Thyroid gland (tissue), 4 donors: ENCODE measurements around the gene MR1. TPM values are rescaled to one million over a fixed set of nuclear protein-coding genes. Genes with fewer than 3 reads are reported as not detected.

Experiments
- DNase-seq, 2 donors: peaks; one replicate each; pipeline ENCODE4 v3.0.0-alpha.2; 2019
- H3K27ac ChIP-seq, 3 donors: fragments of 200-600 bp; sonication (generic); 1 replicate in 2 of 3; 2 replicates in 1 of 3; pipeline ENCODE4 v1.5.1; 2016 to 2019; ENCODE audit warnings: mild to moderate bottlenecking in 1 of 3, moderate library complexity in 1 of 3
- H3K27me3 ChIP-seq: fragments of 200-600 bp; sonication (generic); one replicate; pipeline ENCODE4 v1.5.1; 2019
- H3K36me3 ChIP-seq, 2 donors: fragments of 200-600 bp; sonication (generic); one replicate each; pipeline ENCODE4 v1.5.1; 2016 to 2019
- H3K4me1 ChIP-seq, 2 donors: fragments of 200-600 bp; sonication (generic); one replicate each; pipeline ENCODE4 v1.5.1; 2017 to 2019
- H3K4me3 ChIP-seq, 3 donors: fragments of 200-600 bp; sonication (generic); replicated peaks in 1 of 3; 1 replicate in 2 of 3; 2 replicates in 1 of 3; pipeline ENCODE4 v1.5.1; 2016; ENCODE audit warnings: mild to moderate bottlenecking in 1 of 3
- H3K9me3 ChIP-seq: fragments of 200-600 bp; sonication (generic); one replicate; pipeline ENCODE4 v1.5.1; 2017
- CTCF ChIP-seq, 6 experiments: fragments of 200-600 bp in 3 of 6; fragments of 450-650 bp in 3 of 6; sonication (generic) in 3 of 6; IDR thresholded peaks; one replicate each; pipeline ENCODE4 v1.5.1; 2016 to 2019; ENCODE audit warnings: antibody characterized with exemption in 6 of 6, mild to moderate bottlenecking in 2 of 6, inconsistent platforms in 1 of 6, moderate library complexity in 1 of 6
- POLR2A ChIP-seq, 2 donors: fragments of 450-650 bp; IDR thresholded peaks; one replicate each; pipeline ENCODE4 v1.6.1; 2017; ENCODE audit warnings: antibody characterized with exemption in 2 of 2, mild to moderate bottlenecking in 2 of 2, moderate library complexity in 1 of 2
- WGBS, 2 donors: methylation state at CpG; one replicate each; pipeline ENCODE4 v1.1.5; 2017; 5-methylcytosine and 5-hydroxymethylcytosine counted together
- intact Hi-C: fragments of 100-400 bp; cut with DNase I; formaldehyde crosslinking; loops from one replicate; pipeline ENCODE4 v1.15.1; 2023
- total RNA-seq, 4 donors: library from RNA; depleted of rRNA; stranded (reverse); fragments of >200 nt; gene quantifications; one replicate each; pipeline ENCODE4 v1.2.3, GENCODE V29; 2016

Gene MR1
- total RNA-seq, 4 donors from 2014 or later = 21.9 to 32.2 (median 25.2) TPM

GRCh38 chr1:181012203-181012745 lies 21.5 kb upstream of the MR1 start:
- TF ChIP-seq POLR2A (IDR thresholded peaks at IDR 0.05) = no peak
- no peak for TF ChIP-seq CTCF (IDR thresholded peaks at IDR 0.05)
- no peak for DNase-seq
- Histone ChIP-seq H3K27ac (peak overlapping the region; percentile 62 to 92 (median 77)), H3K4me3 (no peak overlapping the region), H3K4me1 (peaks cover 35 to 44% of the 10 kb centered on the region in 2 donors), H3K36me3 (no peaks in the 10 kb centered on the region), H3K9me3 (no peaks in the 10 kb centered on the region), H3K27me3 (no peaks in the 10 kb centered on the region)
- WGBS, 2 donors = 89 to 90% methylated on average over 4 of the region's 4 CpGs
- intact Hi-C loops = no loop called here

- intact Hi-C loops = no loop called here
- no peak for TF ChIP-seq POLR2A (IDR thresholded peaks at IDR 0.05)
- TF ChIP-seq CTCF (IDR thresholded peaks at IDR 0.05) = no peak
- H3K4me1 ChIP-seq = peaks cover 35 to 44% of the 10 kb centered on the region in 2 donors
- DNase-seq = no peak
- WGBS, 2 donors = 76 to 87% methylated on average over 5 of the region's 5 CpGs
- H3K9me3 ChIP-seq = no peaks in the 10 kb centered on the region
- H3K27me3 ChIP-seq = no peaks in the 10 kb centered on the region
- no peak overlapping the region for H3K4me3 ChIP-seq
- H3K36me3 ChIP-seq = no peaks in the 10 kb centered on the region
- peak overlapping the region in 1 of 3 donors; percentile 92 for H3K27ac ChIP-seq
These were observed 20.6 kb upstream of the MR1 start for GRCh38 chr1:181013144-181013543.

- TF ChIP-seq CTCF (IDR thresholded peaks at IDR 0.05) = no peak
- TF ChIP-seq POLR2A (IDR thresholded peaks at IDR 0.05) = no peak
- H3K36me3 ChIP-seq = no peaks in the 10 kb centered on the region
- intact Hi-C loops = no loop called here
- no peaks in the 10 kb centered on the region for H3K27me3 ChIP-seq
- WGBS, 2 donors = 84 to 86% methylated on average over 2 of the region's 2 CpGs
- no peak overlapping the region for H3K4me3 ChIP-seq
- no peak overlapping the region for H3K27ac ChIP-seq
- no peaks in the 10 kb centered on the region for H3K9me3 ChIP-seq
- DNase-seq = no peak
- peaks cover 35 to 44% of the 10 kb centered on the region in 2 donors for H3K4me1 ChIP-seq
These were observed 19.1 kb upstream of the MR1 start for GRCh38 chr1:181014477-181015250.

GRCh38 chr1:181015251-181015615 lies 18.6 kb upstream of the MR1 start:
- intact Hi-C loops = no loop called here
- no peaks in the 10 kb centered on the region for H3K9me3 ChIP-seq
- no peak overlapping the region for H3K4me3 ChIP-seq
- no peak overlapping the region for H3K27ac ChIP-seq
- TF ChIP-seq CTCF (IDR thresholded peaks at IDR 0.05) = no peak
- no peak for TF ChIP-seq POLR2A (IDR thresholded peaks at IDR 0.05)
- H3K36me3 ChIP-seq = no peaks in the 10 kb centered on the region
- DNase-seq = no peak
- no peaks in the 10 kb centered on the region for H3K27me3 ChIP-seq
- H3K4me1 ChIP-seq = peaks cover 33 to 39% of the 10 kb centered on the region in 2 donors

- 80 to 85% methylated on average over 8 of the region's 8 CpGs for WGBS, 2 donors
- Histone ChIP-seq H3K27ac (no peak overlapping the region), H3K36me3 (no peaks in the 10 kb centered on the region), H3K9me3 (no peaks in the 10 kb centered on the region), H3K4me3 (no peak overlapping the region), H3K27me3 (no peaks in the 10 kb centered on the region), H3K4me1 (peaks cover 30 to 38% of the 10 kb centered on the region in 2 donors)
- no peak for DNase-seq
- TF ChIP-seq POLR2A (IDR thresholded peaks at IDR 0.05) = peak in 1 of 2 donors; percentile 14
- TF ChIP-seq CTCF (IDR thresholded peaks at IDR 0.05) = no peak
- intact Hi-C loops = no loop called here
These were observed 17.2 kb upstream of the MR1 start for GRCh38 chr1:181016563-181016962.
